GM12865 (cell line): ENCODE results near the gene CLEC16A.
A peak's percentile ranks its signal among the peaks of the same experiment; 100 is the strongest.

Experiments
- DNase-seq: peaks from one replicate; pipeline ENCODE4 v3.0.0; 2010; ENCODE audit warnings: low read depth
- H3K4me3 ChIP-seq: 2 replicates; pipeline ENCODE4 v1.5.1; 2011; ENCODE audit warnings: mild to moderate bottlenecking, low read depth, low read length, control low read depth
- CTCF ChIP-seq: IDR thresholded peaks from 2 replicates; pipeline ENCODE4 v1.5.1; 2011; ENCODE audit warnings: low read length, control low read depth, low read depth, inconsistent platforms; ENCODE audit not compliant: insufficient read depth; ENCODE audit errors: missing control alignments

The CLEC16A gene

DNA sequence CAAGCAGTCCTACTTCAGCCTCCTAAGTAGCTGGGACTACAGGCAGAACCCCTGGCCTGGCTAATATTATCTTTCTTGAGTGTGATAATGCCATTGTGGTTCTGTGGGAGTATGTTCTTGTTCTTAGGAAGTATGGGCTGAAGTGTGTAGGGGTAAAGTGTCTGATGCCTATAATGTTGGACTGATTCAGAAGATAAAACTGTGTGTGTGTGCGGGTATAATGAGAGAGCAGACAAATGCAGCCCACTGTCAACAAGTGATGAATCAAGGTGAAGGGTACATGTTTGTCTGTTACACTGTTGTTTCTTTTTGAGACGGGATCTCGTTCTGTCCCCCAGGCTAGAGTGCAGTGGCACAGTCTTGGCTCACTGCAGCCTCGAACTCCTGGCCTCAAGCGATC lies 127.5 kb downstream of the CLEC16A start:
- TF ChIP-seq CTCF: no peak

DNA sequence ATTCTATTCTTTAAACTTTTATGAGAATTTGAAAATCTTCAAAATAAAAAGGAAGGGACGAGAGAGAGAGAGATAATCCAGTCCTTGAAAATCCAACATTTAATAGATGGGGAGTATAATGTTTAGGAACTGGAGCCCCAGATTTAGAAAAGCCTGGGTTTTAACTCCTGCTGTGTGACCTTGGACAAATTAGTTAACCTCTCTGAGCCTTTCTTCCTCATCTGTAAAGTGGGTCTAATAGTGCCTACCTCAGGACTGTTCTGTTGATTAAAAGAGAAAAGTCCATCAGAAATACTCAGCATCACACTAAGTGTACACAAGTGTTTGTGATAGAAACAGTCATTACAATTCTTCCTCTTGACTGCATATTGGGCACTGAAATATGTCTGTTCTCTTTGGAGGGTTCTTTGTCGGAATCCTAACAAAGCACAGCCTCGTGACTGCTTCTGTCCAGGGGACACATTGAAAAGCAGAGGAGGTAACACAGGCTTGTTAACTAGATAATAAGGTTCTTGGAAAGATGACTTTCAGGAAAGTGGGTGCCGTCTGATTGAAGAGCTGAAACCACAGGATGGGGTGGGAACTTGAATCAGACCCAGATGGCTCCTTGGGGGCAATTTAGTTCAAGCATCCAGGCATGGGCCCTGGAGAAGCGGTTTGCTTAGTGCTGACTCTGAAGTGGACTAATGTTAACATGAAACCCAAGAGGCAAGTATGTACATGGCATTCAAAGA lies 128.2 kb downstream of the CLEC16A start:
- no peak for DNase-seq
- TF ChIP-seq CTCF: no peak
- no peak overlapping the region for H3K4me3 ChIP-seq

More for the DNA sequence above, 127.5 kb downstream of the CLEC16A start:
- no peak overlapping the region for H3K4me3 ChIP-seq
- DNase-seq: no peak

DNA sequence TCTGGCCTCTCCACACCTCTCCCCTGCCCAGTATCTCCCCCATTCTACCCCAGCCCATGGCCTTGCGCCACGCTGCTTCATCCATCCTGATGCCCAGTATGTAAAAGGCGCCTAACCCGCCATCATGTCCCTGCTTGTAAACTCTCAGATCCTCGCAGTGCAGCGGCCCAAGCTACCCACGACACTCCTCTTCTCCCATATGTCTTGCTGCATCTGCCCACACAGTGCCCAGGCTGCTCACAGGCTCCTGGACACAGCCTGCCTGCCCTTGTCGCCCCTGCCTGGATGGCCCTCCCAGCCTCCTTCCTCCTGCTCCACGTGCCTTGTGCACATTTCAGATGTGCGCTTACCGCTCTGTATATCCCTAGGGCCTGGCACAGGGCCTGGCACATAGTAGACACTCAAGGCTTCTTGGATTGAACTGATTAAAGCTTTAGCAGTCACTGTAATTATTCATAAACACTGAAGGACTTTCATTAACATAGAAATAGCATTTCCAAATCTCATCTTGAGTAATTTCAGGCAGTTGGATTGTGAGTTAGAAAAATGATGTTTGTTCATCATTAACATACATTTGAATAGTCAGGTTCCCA lies 129.1 kb downstream of the CLEC16A start:
- TF ChIP-seq CTCF: no peak
- DNase-seq: no peak
- no peak overlapping the region for H3K4me3 ChIP-seq

- TF ChIP-seq CTCF: no peak
- DNase-seq: no peak
- H3K4me3 ChIP-seq: no peak overlapping the region
These were observed 129.8 kb downstream of the CLEC16A start for GRCh38 chr16:11074131-11074530.

DNA sequence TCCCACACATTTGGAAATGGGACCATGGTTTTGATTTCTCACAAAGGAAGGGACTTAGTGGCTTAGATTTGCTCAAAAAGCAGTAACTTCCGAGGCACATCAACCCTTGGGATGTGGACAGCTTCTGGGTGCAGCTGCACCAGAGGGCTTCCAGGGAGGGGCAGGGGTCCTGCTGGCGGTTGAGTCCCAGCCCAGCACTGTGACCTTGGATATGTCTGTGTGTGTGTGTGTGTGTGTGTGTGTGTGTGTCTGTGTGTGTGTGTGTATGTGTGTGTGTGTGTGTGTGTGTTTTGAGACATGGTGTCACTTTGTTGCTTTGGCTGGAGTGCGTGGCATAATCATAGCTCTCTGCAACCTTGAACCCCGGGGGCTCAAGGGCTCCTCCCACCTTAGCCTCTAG lies 130.8 kb downstream of the CLEC16A start:
- TF ChIP-seq CTCF: no peak
- DNase-seq: no peak
- H3K4me3 ChIP-seq: no peak overlapping the region

- H3K4me3 ChIP-seq: no peak overlapping the region
- DNase-seq: peak; percentile 82
- no peak for TF ChIP-seq CTCF
These were observed 132.1 kb downstream of the CLEC16A start for GRCh38 chr16:11076259-11077018.
